D721Med (cell line): ENCODE results near the gene RENBP.
"Not testable (repeated sequence)": the region's sequence is repeated elsewhere in the genome, so short reads cannot be mapped to it uniquely, and the experiment has no call there.

Experiments used
- DNase-seq: peaks from one replicate; pipeline ENCODE4 v3.0.0; 2011; ENCODE audit warnings: low spot score; ENCODE audit not compliant: insufficient read length
- FAIRE-seq: peaks from 2 replicates; lab custom pipeline; 2011; peaks lifted over from hg19 to GRCh38; lab: Jason Lieb, UNC
- CTCF ChIP-seq: IDR thresholded peaks from 2 replicates; pipeline ENCODE4 v1.5.1; 2012; ENCODE audit warnings: mild to moderate bottlenecking, control low read depth; ENCODE audit not compliant: insufficient read depth; ENCODE audit errors: missing control alignments

Gene RENBP

GRCh38 chrX:153984351-153985178 lies 40.1 kb upstream of the RENBP start:
- DNase-seq (no peak), FAIRE-seq (no peak)
- TF ChIP-seq CTCF = no peak

GRCh38 chrX:153983321-153983801 lies 38.9 kb upstream of the RENBP start:
- no peak for TF ChIP-seq CTCF
- DNase-seq (no peak), FAIRE-seq (no peak)

- DNase-seq = no peak
- TF ChIP-seq CTCF = no peak
- no peak for FAIRE-seq
Observed at GRCh38 chrX:153981771-153982533, 37.5 kb upstream of the RENBP start.

- no peak for DNase-seq
- no peak for FAIRE-seq
- no peak for TF ChIP-seq CTCF
Observed at GRCh38 chrX:153981231-153981630, 36.8 kb upstream of the RENBP start.

GRCh38 chrX:153980394-153980793 lies 36.0 kb upstream of the RENBP start:
- not testable (repeated sequence) for FAIRE-seq, DNase-seq

- no peak for DNase-seq
- TF ChIP-seq CTCF = no peak
- FAIRE-seq = no peak
Observed at GRCh38 chrX:153974726-153975286, 30.4 kb upstream of the RENBP start.

GRCh38 chrX:153974003-153974725 lies 29.7 kb upstream of the RENBP start:
- FAIRE-seq = no peak
- TF ChIP-seq CTCF = no peak
- no peak for DNase-seq
